IPS-18a (cell line): ENCODE results near the gene GABPA.
"Not testable (repeated sequence)": the region's sequence is repeated elsewhere in the genome, so short reads cannot be mapped to it uniquely, and the experiment has no call there.

Experiments used
- H3K27ac ChIP-seq: one replicate; pipeline ENCODE4 v1.5.1; 2013; ENCODE audit warnings: low read length
- H3K27me3 ChIP-seq: one replicate; pipeline ENCODE4 v1.6.1; 2013; ENCODE audit warnings: mild to moderate bottlenecking, low read length; ENCODE audit not compliant: control insufficient read depth, insufficient read depth
- H3K36me3 ChIP-seq: one replicate; pipeline ENCODE4 v1.6.1; 2013; ENCODE audit warnings: low read depth, low read length; ENCODE audit not compliant: control insufficient read depth
- H3K4me1 ChIP-seq: one replicate; pipeline ENCODE4 v1.6.1; 2013; ENCODE audit warnings: low read depth, low read length; ENCODE audit not compliant: control insufficient read depth
- H3K4me3 ChIP-seq: one replicate; pipeline ENCODE4 v1.5.1; 2013; ENCODE audit warnings: low read length
- H3K9ac ChIP-seq: one replicate; pipeline ENCODE4 v1.6.1; 2013; ENCODE audit warnings: mild to moderate bottlenecking, low read length, moderate library complexity
- H3K9me3 ChIP-seq: one replicate; pipeline ENCODE4 v1.6.1; 2013; ENCODE audit warnings: low read depth, low read length; ENCODE audit not compliant: control insufficient read depth

GABPA gene

GRCh38 chr21:25750085-25750484, 15.3 kb downstream of the GABPA start:
- Histone ChIP-seq H3K36me3 (peaks cover 37% of the 10 kb centered on the region), H3K9ac (no peak overlapping the region), H3K27me3 (no peaks in the 10 kb centered on the region), H3K27ac (no peak overlapping the region), H3K4me3 (no peak overlapping the region), H3K9me3 (no peaks in the 10 kb centered on the region), H3K4me1 (no peaks in the 10 kb centered on the region)

GRCh38 chr21:25752416-25752815, 17.6 kb downstream of the GABPA start:
- H3K27me3 ChIP-seq: no peaks in the 10 kb centered on the region

DNA sequence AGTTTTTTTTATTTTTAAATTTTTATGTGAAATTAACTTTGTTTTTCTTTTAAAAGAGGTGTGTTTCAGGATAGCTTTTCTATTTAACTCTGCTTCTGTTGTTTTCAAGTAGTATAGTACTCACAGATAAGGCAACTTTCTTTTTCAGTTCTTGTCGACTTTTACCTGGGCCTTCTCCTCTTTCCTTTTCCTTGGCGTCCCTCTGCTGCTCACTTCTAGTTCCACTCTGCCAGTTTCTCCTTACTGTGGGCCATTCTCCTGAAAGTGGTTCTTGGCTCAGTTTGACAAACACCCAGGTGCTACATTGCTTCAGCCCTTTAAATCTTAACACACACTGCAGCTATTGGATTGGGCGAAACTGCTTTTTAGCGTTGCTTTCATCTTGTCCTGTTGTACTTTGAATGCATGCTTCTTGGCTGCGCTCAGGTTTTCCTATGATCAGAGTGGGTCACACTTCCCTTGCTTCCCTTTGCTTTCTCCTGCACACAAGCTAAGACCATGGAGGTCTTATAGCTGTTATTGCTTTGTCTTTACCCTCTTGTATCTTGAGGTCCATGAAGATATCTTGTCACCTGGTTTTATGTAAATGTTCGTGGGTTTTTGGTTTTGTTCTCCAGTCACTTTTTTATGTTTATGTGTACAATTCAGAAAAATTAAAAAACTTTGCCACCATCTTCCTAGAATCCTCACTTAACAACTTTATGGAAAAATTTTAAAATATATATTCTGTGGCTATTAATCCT, 21.6 kb downstream of the GABPA start:
- Histone ChIP-seq H3K36me3 (peaks cover 44% of the 10 kb centered on the region), H3K27ac (no peak overlapping the region), H3K9ac (no peak overlapping the region), H3K9me3 (no peaks in the 10 kb centered on the region), H3K27me3 (no peaks in the 10 kb centered on the region), H3K4me3 (no peak overlapping the region), H3K4me1 (no peaks in the 10 kb centered on the region)

More at GRCh38 chr21:25752416-25752815, 17.6 kb downstream of the GABPA start:
- Histone ChIP-seq H3K9me3 (no peaks in the 10 kb centered on the region), H3K9ac (no peak overlapping the region), H3K4me3 (no peak overlapping the region), H3K36me3 (peaks cover 30% of the 10 kb centered on the region), H3K4me1 (no peaks in the 10 kb centered on the region), H3K27ac (no peak overlapping the region)

DNA sequence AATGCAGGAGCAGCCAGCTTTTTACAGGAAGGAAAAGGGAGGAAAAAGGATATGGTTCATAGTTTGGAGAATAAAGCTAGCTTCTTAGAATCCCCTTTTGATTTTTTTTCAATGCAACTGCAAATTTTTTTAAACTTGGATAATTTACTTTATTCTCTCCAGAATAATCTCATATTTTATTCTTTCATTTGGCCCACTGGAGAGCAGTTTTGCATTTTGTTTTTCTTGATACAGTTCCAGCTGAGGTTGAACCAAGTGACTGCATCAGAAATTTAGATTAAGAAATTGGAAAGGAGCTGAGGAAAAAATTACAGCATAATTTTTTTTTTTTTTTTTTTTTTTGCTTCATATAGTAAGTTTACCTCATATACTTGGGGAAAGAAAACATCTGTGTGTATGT, 22.8 kb downstream of the GABPA start:
- H3K27me3 ChIP-seq: no peaks in the 10 kb centered on the region
- H3K9me3 ChIP-seq: no peaks in the 10 kb centered on the region
- H3K4me3 ChIP-seq: no peak overlapping the region
- H3K36me3 ChIP-seq: peaks cover 39% of the 10 kb centered on the region
- no peak overlapping the region for H3K27ac ChIP-seq
- no peak overlapping the region for H3K9ac ChIP-seq
- H3K4me1 ChIP-seq: no peaks in the 10 kb centered on the region

DNA sequence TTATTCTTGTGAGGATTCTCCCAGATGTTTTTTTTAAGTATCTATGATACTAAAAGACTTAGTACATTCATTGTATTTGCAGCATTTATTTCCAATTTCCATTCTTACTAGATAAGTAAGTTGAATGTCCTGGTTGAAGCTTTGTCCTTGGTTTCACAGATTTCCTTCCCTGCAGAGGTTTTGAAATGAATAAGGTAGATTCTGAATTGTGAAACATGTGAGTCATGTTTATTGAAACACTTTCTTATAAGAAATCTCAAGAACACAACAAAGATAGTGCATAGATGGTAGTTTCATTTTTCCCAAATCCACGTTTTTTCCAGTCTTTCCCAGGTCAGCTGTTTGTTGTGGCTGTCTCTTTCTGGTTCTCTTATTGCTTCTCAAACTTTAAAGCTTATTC, 24.8 kb downstream of the GABPA start:
- Histone ChIP-seq H3K9ac (no peak overlapping the region), H3K4me3 (no peak overlapping the region), H3K9me3 (no peaks in the 10 kb centered on the region), H3K27ac (no peak overlapping the region), H3K4me1 (no peaks in the 10 kb centered on the region), H3K27me3 (no peaks in the 10 kb centered on the region), H3K36me3 (peaks cover 41% of the 10 kb centered on the region)

DNA sequence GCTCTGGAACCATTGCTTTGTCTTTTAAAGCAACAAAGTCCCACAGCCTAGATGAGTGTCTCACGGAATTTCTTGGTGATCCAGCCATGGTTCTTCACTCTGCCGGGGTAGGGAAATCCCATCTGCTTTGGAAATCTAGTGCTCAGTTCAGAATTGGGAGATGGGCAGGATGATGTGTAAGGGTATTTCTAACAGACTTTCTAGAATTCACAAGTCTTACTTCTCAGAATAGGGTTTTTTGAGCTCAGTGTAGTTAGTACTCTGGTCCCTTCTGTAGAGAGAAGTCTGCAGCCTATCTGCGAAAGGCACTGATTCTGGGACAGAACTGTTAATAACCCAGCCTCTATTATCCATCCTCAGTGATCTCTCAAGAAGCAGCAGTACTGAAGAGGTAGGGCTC, 25.3 kb downstream of the GABPA start:
- H3K4me3 ChIP-seq: no peak overlapping the region
- H3K9ac ChIP-seq: no peak overlapping the region
- no peaks in the 10 kb centered on the region for H3K27me3 ChIP-seq
- no peak overlapping the region for H3K27ac ChIP-seq
- H3K9me3 ChIP-seq: no peaks in the 10 kb centered on the region
- H3K4me1 ChIP-seq: no peaks in the 10 kb centered on the region
- H3K36me3 ChIP-seq: peaks cover 43% of the 10 kb centered on the region

- Histone ChIP-seq H3K27ac (no peak overlapping the region), H3K9ac (no peak overlapping the region), H3K4me1 (no peaks in the 10 kb centered on the region), H3K27me3 (no peaks in the 10 kb centered on the region), H3K36me3 (peaks cover 49% of the 10 kb centered on the region), H3K9me3 (no peaks in the 10 kb centered on the region), H3K4me3 (no peak overlapping the region)
Measured at GRCh38 chr21:25760677-25761076, 25.9 kb downstream of the GABPA start.

DNA sequence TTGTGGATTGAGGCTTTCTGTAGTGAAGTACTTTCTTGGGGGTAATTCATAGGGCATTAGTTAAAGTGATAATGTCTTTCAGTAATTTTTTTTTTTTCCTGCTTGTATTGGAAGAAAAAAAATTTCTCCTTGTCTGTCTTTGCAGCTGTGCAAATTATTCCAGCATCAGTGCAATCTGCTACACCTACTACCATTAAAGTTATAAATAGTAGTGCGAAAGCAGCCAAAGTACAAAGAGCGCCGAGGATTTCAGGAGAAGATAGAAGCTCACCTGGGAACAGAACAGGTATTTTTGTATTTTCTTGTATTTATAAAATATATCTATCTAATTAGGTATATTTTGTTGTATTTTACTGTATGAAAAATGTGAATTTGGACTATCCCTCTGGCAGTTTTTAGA, 29.3 kb downstream of the GABPA start:
- H3K4me1 ChIP-seq: no peaks in the 10 kb centered on the region
- no peaks in the 10 kb centered on the region for H3K9me3 ChIP-seq
- no peak overlapping the region for H3K9ac ChIP-seq
- no peak overlapping the region for H3K27ac ChIP-seq
- no peaks in the 10 kb centered on the region for H3K27me3 ChIP-seq
- H3K36me3 ChIP-seq: peaks cover 42% of the 10 kb centered on the region
- H3K4me3 ChIP-seq: no peak overlapping the region

DNA sequence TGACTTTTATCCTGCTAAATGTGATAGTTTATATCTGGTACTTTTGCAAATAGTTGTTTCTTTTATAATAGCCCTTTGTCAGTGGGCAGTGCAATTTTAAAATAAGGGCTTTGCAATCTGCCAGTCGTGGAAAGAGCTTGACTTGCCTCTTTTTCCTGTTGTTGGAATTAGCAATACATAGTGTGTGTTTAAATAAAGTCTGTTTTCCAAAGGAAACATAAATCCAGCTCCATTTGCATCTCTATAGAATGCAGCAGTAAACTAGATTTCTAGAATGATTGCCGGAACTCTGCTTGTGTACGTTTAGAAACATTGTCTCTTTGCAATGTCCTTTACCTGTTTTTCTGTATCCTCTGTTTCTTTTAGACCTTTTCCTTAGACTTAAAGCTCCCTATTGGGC, 33.1 kb downstream of the GABPA start:
- H3K4me1 ChIP-seq: no peaks in the 10 kb centered on the region
- H3K36me3 ChIP-seq: peaks cover 24% of the 10 kb centered on the region
- H3K27ac ChIP-seq: no peak overlapping the region
- no peaks in the 10 kb centered on the region for H3K27me3 ChIP-seq
- H3K4me3 ChIP-seq: no peak overlapping the region
- no peak overlapping the region for H3K9ac ChIP-seq
- H3K9me3 ChIP-seq: no peaks in the 10 kb centered on the region

- H3K4me1 ChIP-seq: no peaks in the 10 kb centered on the region
- no peaks in the 10 kb centered on the region for H3K9me3 ChIP-seq
- no peaks in the 10 kb centered on the region for H3K36me3 ChIP-seq
- no peaks in the 10 kb centered on the region for H3K27me3 ChIP-seq
- H3K9ac ChIP-seq: no peak overlapping the region
- H3K4me3 ChIP-seq: no peak overlapping the region
- no peak overlapping the region for H3K27ac ChIP-seq
Measured at GRCh38 chr21:25772686-25773085, 37.9 kb downstream of the GABPA start.

DNA sequence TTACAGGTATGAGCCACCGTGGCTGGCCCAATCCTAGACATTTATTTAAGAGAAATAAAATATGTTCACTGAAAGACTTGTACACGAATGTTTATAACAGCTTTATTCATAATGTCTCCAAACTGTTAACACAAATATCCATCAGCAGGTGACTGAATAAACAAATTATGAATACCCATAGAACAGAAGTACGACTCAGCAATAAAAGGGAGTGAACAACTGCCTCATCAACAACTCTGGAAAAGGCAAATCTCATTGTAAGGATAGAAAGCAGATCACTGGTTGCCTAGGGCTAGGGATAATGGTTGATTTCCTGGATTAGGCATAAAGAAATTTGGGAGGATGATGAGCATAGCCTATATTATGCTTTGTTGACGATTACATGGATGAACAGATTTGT, 41.7 kb downstream of the GABPA start:
- Histone ChIP-seq H3K9ac (no peak overlapping the region), H3K4me1 (no peaks in the 10 kb centered on the region), H3K36me3 (no peaks in the 10 kb centered on the region)

DNA sequence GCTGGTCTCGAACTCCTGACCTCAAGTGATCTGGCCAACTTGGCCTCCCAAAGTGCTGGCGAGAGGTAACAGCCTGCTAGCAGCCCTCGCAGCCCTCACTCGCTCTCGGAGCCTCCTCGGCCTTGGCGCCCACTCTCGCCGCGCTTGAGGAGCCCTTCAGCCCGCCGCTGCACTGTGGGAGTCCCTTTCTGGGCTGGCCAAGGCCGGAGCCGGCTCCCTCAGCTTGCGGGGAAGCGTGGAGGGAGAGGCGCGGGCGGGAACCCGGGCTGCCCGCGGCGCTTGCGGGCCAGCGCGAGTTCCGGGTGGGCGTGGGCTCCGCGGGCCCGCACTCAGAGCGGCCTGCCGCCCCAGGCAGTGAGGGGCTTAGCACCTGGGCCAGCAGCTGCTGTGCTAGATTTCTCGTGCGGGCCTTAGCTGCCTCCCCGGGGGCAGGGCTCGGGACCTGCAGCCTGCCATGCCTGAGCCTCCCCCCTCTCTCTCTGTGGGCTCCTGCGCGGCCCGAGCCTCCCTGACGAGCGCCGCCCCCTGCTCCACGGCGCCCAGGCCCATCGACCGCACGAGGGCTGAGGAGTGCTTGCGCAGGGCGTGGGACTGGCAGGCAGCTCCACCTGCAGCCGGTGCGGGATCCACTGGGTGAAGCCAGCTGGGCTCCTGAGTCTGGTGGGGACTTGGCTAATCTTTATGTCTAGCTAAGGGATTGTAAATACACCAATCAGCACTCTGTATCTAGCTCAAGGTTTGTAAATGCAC, 43.5 kb downstream of the GABPA start:
- H3K4me1 ChIP-seq, H3K9ac ChIP-seq: not testable (repeated sequence)

More for the DNA sequence above, 41.7 kb downstream of the GABPA start:
- H3K4me3 ChIP-seq: no peak overlapping the region
- H3K27ac ChIP-seq: no peak overlapping the region
- H3K27me3 ChIP-seq: no peaks in the 10 kb centered on the region
- no peaks in the 10 kb centered on the region for H3K9me3 ChIP-seq

More for the DNA sequence above, 43.5 kb downstream of the GABPA start:
- H3K36me3 ChIP-seq, H3K9me3 ChIP-seq, H3K4me3 ChIP-seq, H3K27me3 ChIP-seq, H3K27ac ChIP-seq: not testable (repeated sequence)
